ENCODE data around the gene SECISBP2. TPM values are rescaled to one million over a fixed set of nuclear protein-coding genes. Genes with fewer than 3 reads are reported as not detected.

SECISBP2 gene
- total RNA-seq, 3 donors from 2014 or later: 40.5 to 84.7 (median 76.0) TPM

- H3K9me3 ChIP-seq: no peaks in the 10 kb centered on the region
- peak overlapping the region; percentile 65 to 84 for H3K27ac ChIP-seq
- H3K27me3 ChIP-seq: no peaks in the 10 kb centered on the region
- H3K4me1 ChIP-seq: peaks cover 0 to 4% of the 10 kb centered on the region in 2 donors
- intact Hi-C loops (cut with DNase I; ENCODE audit: low total_unique reads): no loop called here
- H3K36me3 ChIP-seq: no peaks in the 10 kb centered on the region
- TF ChIP-seq POLR2AphosphoS5 (IDR thresholded peaks at IDR 0.05) (peak; percentile 92 to 100 (median 99)), CTCF (IDR thresholded peaks at IDR 0.05) (no peak)
- H3K4me3 ChIP-seq: no peak overlapping the region
- peak in 1 of 2 donors; percentile 62 for DNase-seq (ENCODE audit: low spot score in 2 of 2)
Measured at GRCh38 chr9:89388084-89388867, 70.0 kb downstream of the SECISBP2 start.

- Histone ChIP-seq H3K4me3 (no peak overlapping the region), H3K27me3 (no peaks in the 10 kb centered on the region), H3K27ac (peak overlapping the region; percentile 65 to 84), H3K36me3 (no peaks in the 10 kb centered on the region), H3K9me3 (no peaks in the 10 kb centered on the region), H3K4me1 (peaks cover 0 to 4% of the 10 kb centered on the region in 2 donors)
- no peak for DNase-seq (ENCODE audit: low spot score in 2 of 2)
- intact Hi-C loops (cut with DNase I; ENCODE audit: low total_unique reads): no loop called here
- TF ChIP-seq POLR2AphosphoS5 (IDR thresholded peaks at IDR 0.05) (no peak), CTCF (IDR thresholded peaks at IDR 0.05) (no peak), POLR2A (IDR thresholded peaks at IDR 0.05) (no peak)
Measured at GRCh38 chr9:89388868-89389177, 70.5 kb downstream of the SECISBP2 start.

- DNase-seq (ENCODE audit: low spot score in 2 of 2): no peak
- H3K9me3 ChIP-seq: no peaks in the 10 kb centered on the region
- no peaks in the 10 kb centered on the region for H3K27me3 ChIP-seq
- peaks cover 0 to 4% of the 10 kb centered on the region in 2 donors for H3K4me1 ChIP-seq
- no peak overlapping the region for H3K4me3 ChIP-seq
- no peaks in the 10 kb centered on the region for H3K36me3 ChIP-seq
- H3K27ac ChIP-seq: no peak overlapping the region
- intact Hi-C loops (cut with DNase I; ENCODE audit: low total_unique reads): no loop called here
- TF ChIP-seq POLR2A (IDR thresholded peaks at IDR 0.05) (no peak), CTCF (IDR thresholded peaks at IDR 0.05) (no peak), POLR2AphosphoS5 (IDR thresholded peaks at IDR 0.05) (no peak)
Measured at GRCh38 chr9:89390068-89390555, 71.8 kb downstream of the SECISBP2 start.

- Histone ChIP-seq H3K27me3 (no peaks in the 10 kb centered on the region), H3K4me1 (peaks cover 0 to 4% of the 10 kb centered on the region in 2 donors), H3K4me3 (no peak overlapping the region), H3K27ac (no peak overlapping the region), H3K9me3 (no peaks in the 10 kb centered on the region), H3K36me3 (no peaks in the 10 kb centered on the region)
- intact Hi-C loops (cut with DNase I; ENCODE audit: low total_unique reads): no loop called here
- no peak for TF ChIP-seq CTCF (IDR thresholded peaks at IDR 0.05)
- TF ChIP-seq POLR2A (IDR thresholded peaks at IDR 0.05): no peak
- TF ChIP-seq POLR2AphosphoS5 (IDR thresholded peaks at IDR 0.05): no peak
- no peak for DNase-seq (ENCODE audit: low spot score in 2 of 2)
Measured at GRCh38 chr9:89390578-89391116, 72.3 kb downstream of the SECISBP2 start.

GRCh38 chr9:89391585-89391984 lies 73.3 kb downstream of the SECISBP2 start:
- no peaks in the 10 kb centered on the region for H3K36me3 ChIP-seq
- H3K4me3 ChIP-seq: no peak overlapping the region
- H3K4me1 ChIP-seq: peaks cover 0 to 4% of the 10 kb centered on the region in 2 donors

More at GRCh38 chr9:89391585-89391984, 73.3 kb downstream of the SECISBP2 start:
- Histone ChIP-seq H3K9me3 (no peaks in the 10 kb centered on the region), H3K27me3 (no peaks in the 10 kb centered on the region), H3K27ac (no peak overlapping the region)
- DNase-seq (ENCODE audit: low spot score in 2 of 2): no peak
- TF ChIP-seq CTCF (IDR thresholded peaks at IDR 0.05): no peak
- TF ChIP-seq POLR2A (IDR thresholded peaks at IDR 0.05): no peak
- TF ChIP-seq POLR2AphosphoS5 (IDR thresholded peaks at IDR 0.05): no peak
- intact Hi-C loops (cut with DNase I; ENCODE audit: low total_unique reads): no loop called here

All from breast epithelium (tissue), 4 donors.